Neural progenitor cell (in vitro differentiated cells): ENCODE measurements around the gene LRP1B. TPM values are rescaled to one million over a fixed set of nuclear protein-coding genes. Genes with fewer than 3 reads are reported as not detected.

Experiments
- DNase-seq: peaks from one replicate; pipeline ENCODE4 v3.0.0-alpha.2; 2016; ENCODE audit warnings: low spot score
- H2AFZ ChIP-seq: fragments of 200-600 bp; sonication (generic); replicated peaks from 2 replicates; pipeline ENCODE4 v1.6.1; 2016; ENCODE audit warnings: antibody characterized with exemption
- H3F3A ChIP-seq: fragments of 200-600 bp; sonication (generic); 2 replicates; pipeline ENCODE4 v1.6.1; 2016; ENCODE audit warnings: antibody characterized with exemption, low read depth
- H3K27ac ChIP-seq: fragments of 200-600 bp; sonication (generic); 2 replicates; pipeline ENCODE4 v1.5.1; 2016; ENCODE audit warnings: mild to moderate bottlenecking
- H3K27me3 ChIP-seq: fragments of 200-600 bp; sonication (generic); 2 replicates; pipeline ENCODE4 v1.6.1; 2016; ENCODE audit warnings: mild to moderate bottlenecking, moderate library complexity
- H3K36me3 ChIP-seq: fragments of 200-600 bp; sonication (generic); 2 replicates; pipeline ENCODE4 v1.5.1; 2016
- H3K4me1 ChIP-seq: fragments of 200-600 bp; sonication (generic); 2 replicates; pipeline ENCODE4 v1.6.1; 2016; ENCODE audit warnings: mixed run types
- H3K4me2 ChIP-seq: fragments of 200-600 bp; sonication (generic); 2 replicates; pipeline ENCODE4 v1.6.1; 2016
- H3K4me3 ChIP-seq: fragments of 200-600 bp; sonication (generic); 2 replicates; pipeline ENCODE4 v1.5.1; 2016
- H3K79me2 ChIP-seq: fragments of 200-600 bp; sonication (generic); 2 replicates; pipeline ENCODE4 v1.6.1; 2016; ENCODE audit warnings: low read depth
- H3K9ac ChIP-seq: fragments of 200-600 bp; sonication (generic); 2 replicates; pipeline ENCODE4 v1.6.1; 2016
- H3K9me3 ChIP-seq: fragments of 200-600 bp; sonication (generic); 2 replicates; pipeline ENCODE4 v1.5.1; 2016; ENCODE audit warnings: low read depth
- H4K20me1 ChIP-seq: fragments of 200-600 bp; sonication (generic); 2 replicates; pipeline ENCODE4 v1.6.1; 2016; ENCODE audit warnings: low read depth
- H3K27ac Mint-ChIP-seq: 3 replicates; pipeline ENCODE4 v1.8.0; 2021; ENCODE audit warnings: mixed read lengths
- H3K27me3 Mint-ChIP-seq: 2 replicates; pipeline ENCODE4 v1.8.0; 2022; ENCODE audit warnings: low read depth, mild to moderate bottlenecking, inconsistent platforms, moderate library complexity, mixed read lengths; ENCODE audit not compliant: insufficient read depth
- H3K36me3 Mint-ChIP-seq: 3 replicates; pipeline ENCODE4 v1.8.0; 2021; ENCODE audit warnings: mixed read lengths
- H3K4me1 Mint-ChIP-seq: 3 replicates; pipeline ENCODE4 v1.8.0; 2021; ENCODE audit warnings: mixed read lengths
- H3K4me3 Mint-ChIP-seq: 3 replicates; pipeline ENCODE4 v1.8.0; 2021; ENCODE audit warnings: mild to moderate bottlenecking, moderate library complexity, mixed read lengths
- H3K9me3 Mint-ChIP-seq: 3 replicates; pipeline ENCODE4 v1.8.0; 2020; ENCODE audit warnings: mixed read lengths
- EZH2 ChIP-seq: fragments of 200-600 bp; sonication (generic); IDR thresholded peaks from 2 replicates; pipeline ENCODE4 v1.6.1; 2017; ENCODE audit warnings: antibody characterized with exemption, mild to moderate bottlenecking, moderate library complexity
- EZH2phosphoT487 ChIP-seq: fragments of 200-600 bp; sonication (generic); IDR thresholded peaks from 2 replicates; pipeline ENCODE4 v1.6.1; 2017; ENCODE audit warnings: antibody characterized with exemption
- total RNA-seq: library from RNA; depleted of rRNA; stranded (reverse); fragments of >200 nt; gene quantifications from 2 replicates; pipeline ENCODE4 v1.2.3, GENCODE V29; 2015; ENCODE audit warnings: low replicate concordance
- TF ChIP-seq, protein P1 (sequence below): fragments of 200-600 bp; sonication (generic); IDR thresholded peaks from 2 replicates; pipeline ENCODE4 v1.5.1; 2017; ENCODE audit warnings: antibody characterized with exemption, mild to moderate bottlenecking

LRP1B gene
- total RNA-seq, 1 donor from 2014 or later = not detected

GRCh38 chr2:140595107-140595506, 1535.7 kb downstream of the LRP1B start:
- no peaks in the 10 kb centered on the region for H3K36me3 Mint-ChIP-seq
- TF ChIP-seq EZH2 (no peak), EZH2phosphoT487 (no peak)
- TF ChIP-seq, protein P1, sequence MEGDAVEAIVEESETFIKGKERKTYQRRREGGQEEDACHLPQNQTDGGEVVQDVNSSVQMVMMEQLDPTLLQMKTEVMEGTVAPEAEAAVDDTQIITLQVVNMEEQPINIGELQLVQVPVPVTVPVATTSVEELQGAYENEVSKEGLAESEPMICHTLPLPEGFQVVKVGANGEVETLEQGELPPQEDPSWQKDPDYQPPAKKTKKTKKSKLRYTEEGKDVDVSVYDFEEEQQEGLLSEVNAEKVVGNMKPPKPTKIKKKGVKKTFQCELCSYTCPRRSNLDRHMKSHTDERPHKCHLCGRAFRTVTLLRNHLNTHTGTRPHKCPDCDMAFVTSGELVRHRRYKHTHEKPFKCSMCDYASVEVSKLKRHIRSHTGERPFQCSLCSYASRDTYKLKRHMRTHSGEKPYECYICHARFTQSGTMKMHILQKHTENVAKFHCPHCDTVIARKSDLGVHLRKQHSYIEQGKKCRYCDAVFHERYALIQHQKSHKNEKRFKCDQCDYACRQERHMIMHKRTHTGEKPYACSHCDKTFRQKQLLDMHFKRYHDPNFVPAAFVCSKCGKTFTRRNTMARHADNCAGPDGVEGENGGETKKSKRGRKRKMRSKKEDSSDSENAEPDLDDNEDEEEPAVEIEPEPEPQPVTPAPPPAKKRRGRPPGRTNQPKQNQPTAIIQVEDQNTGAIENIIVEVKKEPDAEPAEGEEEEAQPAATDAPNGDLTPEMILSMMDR = no peak
- no peaks in the 10 kb centered on the region for H4K20me1 ChIP-seq
- no peak overlapping the region for H3K4me3 ChIP-seq
- no peak overlapping the region for H2AFZ ChIP-seq
- H3K4me1 Mint-ChIP-seq = no peaks in the 10 kb centered on the region
- no peaks in the 10 kb centered on the region for H3K79me2 ChIP-seq
- no peaks in the 10 kb centered on the region for H3K27me3 ChIP-seq
- H3F3A ChIP-seq = no peaks in the 10 kb centered on the region
- H3K4me1 ChIP-seq = no peaks in the 10 kb centered on the region
- H3K36me3 ChIP-seq = no peaks in the 10 kb centered on the region
- no peak overlapping the region for H3K4me3 Mint-ChIP-seq
- DNase-seq = no peak
- H3K9ac ChIP-seq = no peak overlapping the region
- no peaks in the 10 kb centered on the region for H3K27me3 Mint-ChIP-seq
- no peaks in the 10 kb centered on the region for H3K9me3 Mint-ChIP-seq
- H3K27ac Mint-ChIP-seq = no peak overlapping the region
- no peak overlapping the region for H3K27ac ChIP-seq
- no peak overlapping the region for H3K4me2 ChIP-seq
- H3K9me3 ChIP-seq = no peaks in the 10 kb centered on the region

GRCh38 chr2:140593132-140593531, 1537.7 kb downstream of the LRP1B start:
- Mint-ChIP-seq H3K36me3 (no peaks in the 10 kb centered on the region), H3K27ac (no peak overlapping the region), H3K9me3 (no peaks in the 10 kb centered on the region), H3K4me3 (no peak overlapping the region), H3K27me3 (no peaks in the 10 kb centered on the region), H3K4me1 (no peaks in the 10 kb centered on the region)
- H3K4me2 ChIP-seq = no peak overlapping the region
- no peaks in the 10 kb centered on the region for H3F3A ChIP-seq
- H3K27ac ChIP-seq = no peak overlapping the region
- H3K79me2 ChIP-seq = no peaks in the 10 kb centered on the region
- H3K27me3 ChIP-seq = no peaks in the 10 kb centered on the region
- no peaks in the 10 kb centered on the region for H4K20me1 ChIP-seq
- H3K4me3 ChIP-seq = no peak overlapping the region
- H2AFZ ChIP-seq = no peak overlapping the region
- H3K9ac ChIP-seq = no peak overlapping the region
- no peaks in the 10 kb centered on the region for H3K9me3 ChIP-seq
- H3K36me3 ChIP-seq = no peaks in the 10 kb centered on the region
- H3K4me1 ChIP-seq = no peaks in the 10 kb centered on the region
- TF ChIP-seq, protein P1 = no peak
- TF ChIP-seq EZH2phosphoT487 = no peak
- no peak for TF ChIP-seq EZH2
- no peak for DNase-seq

DNA sequence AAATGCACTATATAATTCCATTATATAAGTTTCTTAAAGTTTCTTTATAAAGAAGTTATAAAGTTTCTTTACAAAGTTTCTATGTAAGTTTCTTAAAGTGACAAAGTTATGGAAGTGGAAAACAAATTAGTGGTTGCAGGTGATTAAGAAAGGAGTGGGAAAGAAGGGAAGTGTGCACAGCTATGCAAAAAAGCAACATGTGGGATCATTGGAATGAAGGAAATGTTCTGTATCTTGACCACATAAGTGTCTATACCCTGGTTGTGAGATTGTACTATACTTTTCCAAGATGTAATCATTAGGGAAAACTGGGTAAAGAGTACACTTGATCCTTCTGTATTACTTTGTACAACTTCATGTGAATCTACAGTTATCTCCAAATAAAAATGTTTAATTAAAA, 1541.1 kb downstream of the LRP1B start:
- no peaks in the 10 kb centered on the region for H4K20me1 ChIP-seq
- no peak overlapping the region for H2AFZ ChIP-seq
- H3K27ac Mint-ChIP-seq = no peak overlapping the region
- H3K27ac ChIP-seq = no peak overlapping the region
- H3F3A ChIP-seq = no peaks in the 10 kb centered on the region
- no peak overlapping the region for H3K9ac ChIP-seq
- no peaks in the 10 kb centered on the region for H3K9me3 ChIP-seq
- H3K4me3 ChIP-seq = no peak overlapping the region
- H3K27me3 ChIP-seq = no peaks in the 10 kb centered on the region
- H3K4me1 ChIP-seq = no peaks in the 10 kb centered on the region
- no peak overlapping the region for H3K4me2 ChIP-seq
- no peak for DNase-seq
- TF ChIP-seq, protein P1 = no peak
- TF ChIP-seq EZH2phosphoT487 = no peak
- TF ChIP-seq EZH2 = no peak
- H3K9me3 Mint-ChIP-seq = no peaks in the 10 kb centered on the region
- H3K27me3 Mint-ChIP-seq = no peaks in the 10 kb centered on the region
- H3K4me3 Mint-ChIP-seq = no peak overlapping the region
- no peaks in the 10 kb centered on the region for H3K79me2 ChIP-seq
- no peaks in the 10 kb centered on the region for H3K36me3 Mint-ChIP-seq
- no peaks in the 10 kb centered on the region for H3K36me3 ChIP-seq
- H3K4me1 Mint-ChIP-seq = no peaks in the 10 kb centered on the region

DNA sequence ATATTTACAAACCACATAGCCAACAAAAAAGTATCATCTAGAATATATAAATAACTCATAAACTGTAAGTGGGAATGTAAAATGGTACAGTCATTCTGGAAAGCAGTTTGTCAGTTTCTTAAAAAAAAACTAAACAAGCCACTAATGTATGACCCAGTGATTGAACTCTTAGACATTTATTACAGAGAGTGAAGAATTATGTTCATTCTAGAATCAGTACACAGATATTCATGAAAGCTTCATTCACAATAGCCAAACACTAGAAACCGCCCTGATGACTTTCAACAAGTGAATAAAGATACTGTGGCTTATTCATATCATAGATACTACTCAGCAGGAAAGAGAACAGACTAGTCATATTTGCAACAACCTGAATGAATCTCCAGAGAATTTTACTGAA, 1541.5 kb downstream of the LRP1B start:
- Histone ChIP-seq H2AFZ (no peak overlapping the region), H4K20me1 (no peaks in the 10 kb centered on the region), H3K27ac (no peak overlapping the region), H3K27me3 (no peaks in the 10 kb centered on the region), H3K9me3 (no peaks in the 10 kb centered on the region), H3F3A (no peaks in the 10 kb centered on the region), H3K4me2 (no peak overlapping the region), H3K9ac (no peak overlapping the region), H3K4me1 (no peaks in the 10 kb centered on the region), H3K36me3 (no peaks in the 10 kb centered on the region), H3K79me2 (no peaks in the 10 kb centered on the region), H3K4me3 (no peak overlapping the region)
- Mint-ChIP-seq H3K4me1 (no peaks in the 10 kb centered on the region), H3K36me3 (no peaks in the 10 kb centered on the region), H3K4me3 (no peak overlapping the region), H3K27me3 (no peaks in the 10 kb centered on the region), H3K27ac (no peak overlapping the region), H3K9me3 (no peaks in the 10 kb centered on the region)
- no peak for TF ChIP-seq EZH2
- TF ChIP-seq EZH2phosphoT487 = no peak
- TF ChIP-seq, protein P1 = no peak
- no peak for DNase-seq
